GM20000 (cell line): ENCODE data around the gene LHFPL2.

ENCODE experiments used
- DNase-seq: peaks from one replicate; pipeline ENCODE4 v3.0.0; 2012; ENCODE audit warnings: low spot score
- CTCF ChIP-seq: IDR thresholded peaks from 2 replicates; pipeline ENCODE4 v1.5.1; 2012; ENCODE audit warnings: mild to moderate bottlenecking, control low read depth; ENCODE audit errors: extremely low read depth, missing control alignments

Gene LHFPL2

GRCh38 chr5:78653031-78653430 is 4.5 kb upstream of the LHFPL2 start:
- no peak for DNase-seq
- TF ChIP-seq CTCF: no peak

- DNase-seq: no peak
- TF ChIP-seq CTCF: no peak
Observed at GRCh38 chr5:78651468-78651867, 2.9 kb upstream of the LHFPL2 start.

GRCh38 chr5:78650531-78650930 is 2.0 kb upstream of the LHFPL2 start:
- no peak for TF ChIP-seq CTCF
- DNase-seq: no peak

GRCh38 chr5:78649861-78650496 is 1.4 kb upstream of the LHFPL2 start:
- DNase-seq: no peak
- no peak for TF ChIP-seq CTCF

GRCh38 chr5:78649211-78649695 is 681 bp upstream of the LHFPL2 start:
- DNase-seq: no peak
- no peak for TF ChIP-seq CTCF

- DNase-seq: peak; percentile 66
- TF ChIP-seq CTCF: peak; percentile 7
Observed at GRCh38 chr5:78647838-78648358, 674 bp downstream of the LHFPL2 start.

- peak; percentile 53 for DNase-seq
Observed at GRCh38 chr5:78647351-78647818, 1.2 kb downstream of the LHFPL2 start.

More at GRCh38 chr5:78647351-78647818, 1.2 kb downstream of the LHFPL2 start:
- TF ChIP-seq CTCF: no peak
